K562 (cell line): ENCODE data around the gene GNG7. TPM values are rescaled to one million over a fixed set of nuclear protein-coding genes. Genes with fewer than 3 reads are reported as not detected.

ENCODE experiments used
- BCL6 ChIP-seq: fragments of 250-450 bp; sonication (Bioruptor Pico); IDR thresholded peaks from 2 replicates; pipeline ENCODE4 v1.4.0; 2020
- CBX5 ChIP-seq: IDR thresholded peaks from 2 replicates; pipeline ENCODE4 v1.6.1; 2014; ENCODE audit warnings: low read depth, borderline replicate concordance
- CEBPB ChIP-seq: fragments of 450-650 bp; IDR thresholded peaks from 2 replicates; pipeline ENCODE4 v1.6.1; 2016; ENCODE audit warnings: missing genetic modification characterization, missing compliant biosample characterization
- CREB1 ChIP-seq, 2 experiments: sonication (generic) in 1 of 2; formaldehyde crosslinking in 1 of 2; IDR thresholded peaks; 2 replicates each; pipeline versions ENCODE4 v1.6.1 to v1.8.0; 2012 to 2022; ENCODE audit warnings: inconsistent platforms in 1 of 2, mild to moderate bottlenecking in 1 of 2, missing genetic modification reagents in 1 of 2, moderate library complexity in 1 of 2
- GABPA ChIP-seq: fragments of 200-800 bp; sonication (Bioruptor generic); conservative IDR thresholded peaks from 2 replicates; pipeline ENCODE4 v1.6.1; 2016; ENCODE audit warnings: low read depth, missing genetic modification characterization, missing compliant biosample characterization
- HMG20B ChIP-seq: fragments of 250-450 bp; sonication (Bioruptor Pico); IDR thresholded peaks from 2 replicates; pipeline ENCODE4 v1.5.0; 2021; ENCODE audit warnings: mild to moderate bottlenecking
- JUNB ChIP-seq: fragments of 450-650 bp; formaldehyde crosslinking; conservative IDR thresholded peaks from 2 replicates; pipeline ENCODE4 v1.4.0; 2020; ENCODE audit warnings: mild to moderate bottlenecking
- MTF1 ChIP-seq: fragments of 250-450 bp; sonication (Bioruptor Pico); IDR thresholded peaks from 2 replicates; pipeline ENCODE4 v1.9.0; 2021; ENCODE audit warnings: moderate library complexity, mild to moderate bottlenecking, inconsistent platforms, borderline replicate concordance
- NFATC3 ChIP-seq: fragments of 450-650 bp; IDR thresholded peaks from 2 replicates; pipeline ENCODE4 v1.6.1; 2017; ENCODE audit warnings: mild to moderate bottlenecking
- PCBP2 ChIP-seq: fragments of 200-400 bp; formaldehyde crosslinking; IDR thresholded peaks from 2 replicates; pipeline ENCODE4 v1.6.1; 2018; ENCODE audit warnings: low read length, low read depth, mild to moderate bottlenecking, moderate library complexity; ENCODE audit not compliant: poor library complexity, severe bottlenecking
- PHB2 ChIP-seq: fragments of 450-650 bp; IDR thresholded peaks from 2 replicates; pipeline ENCODE4 v1.6.1; 2017; ENCODE audit warnings: low read depth
- SRSF1 ChIP-seq: fragments of 200-400 bp; formaldehyde crosslinking; IDR thresholded peaks from 2 replicates; pipeline ENCODE4 v1.6.1; 2017; ENCODE audit warnings: mild to moderate bottlenecking, low read depth, low read length, moderate library complexity
- TAL1 ChIP-seq: fragments of 450-650 bp; IDR thresholded peaks from 2 replicates; pipeline ENCODE4 v1.6.1; 2016; ENCODE audit warnings: mild to moderate bottlenecking
- XRCC4 ChIP-seq: IDR thresholded peaks from one replicate; pipeline ENCODE4 v1.6.1; 2011; ENCODE audit not compliant: insufficient read depth, insufficient read length; ENCODE audit errors: extremely low read depth
- ZKSCAN8 ChIP-seq: fragments of 200-800 bp; sonication (Bioruptor generic); IDR thresholded peaks from 2 replicates; pipeline ENCODE4 v1.6.1; 2016; ENCODE audit warnings: missing genetic modification characterization, missing compliant biosample characterization
- ZNF324 ChIP-seq: fragments of 250-450 bp; sonication (Bioruptor Pico); IDR thresholded peaks from 2 replicates; pipeline ENCODE4 v1.4.0; 2020; ENCODE audit warnings: mild to moderate bottlenecking
- polyA plus RNA-seq, 8 experiments: library from polyadenylated mRNA; depleted of rRNA in 4 of 8; stranded (reverse) in 5 of 8; unstranded in 3 of 8; fragments of >200 nt; fragmentation: Nextera tagmentation in 2 of 8; fragmentation: Illumina TruSeq in 1 of 8; extraction: Ambion mirVana in 2 of 8; extraction: Trizol in 1 of 8; gene quantifications; 2 replicates each; pipeline versions ENCODE4 v1.2.1 to v1.2.3, GENCODE V29; 2011 to 2014; ENCODE audit warnings: inconsistent platforms in 1 of 8, missing spikeins in 1 of 8
- total RNA-seq, 7 experiments: library from RNA; depleted of rRNA in 6 of 7; stranded (reverse); fragments of >200 nt in 6 of 7; fragmentation: Illumina TruSeq in 2 of 7; extraction: Trizol in 2 of 7; gene quantifications; 2 replicates each; pipeline versions ENCODE4 v1.2.1 to v1.2.3, GENCODE V29; 2011 to 2021; ENCODE audit warnings: low replicate concordance in 1 of 7
- TF ChIP-seq, protein P1 (sequence below): sonication (generic); formaldehyde crosslinking; IDR thresholded peaks from 2 replicates; pipeline ENCODE4 v1.8.1; 2023; ENCODE audit warnings: mild to moderate bottlenecking, missing genetic modification reagents
- TF ChIP-seq, protein P2 (sequence below): IDR thresholded peaks from 3 replicates; pipeline ENCODE4 v1.6.1; 2011; ENCODE audit warnings: borderline replicate concordance, mild to moderate bottlenecking; ENCODE audit not compliant: insufficient read length, insufficient read depth
- TF ChIP-seq, protein P3 (sequence below), 2 experiments: fragments of 450-650 bp; IDR thresholded peaks; 2 replicates each; pipeline ENCODE4 v1.6.1; 2018; ENCODE audit warnings: mild to moderate bottlenecking in 2 of 2, low read depth in 1 of 2; ENCODE audit not compliant: partially characterized antibody in 2 of 2

Gene GNG7
- total and polyA plus RNA-seq, 9 of the 15 experiments (the other 6 are each of a cell fraction or from before 2014, with no cell fraction given) = 0.01 to 0.20 (median 0.06) TPM; not detected in 1

DNA sequence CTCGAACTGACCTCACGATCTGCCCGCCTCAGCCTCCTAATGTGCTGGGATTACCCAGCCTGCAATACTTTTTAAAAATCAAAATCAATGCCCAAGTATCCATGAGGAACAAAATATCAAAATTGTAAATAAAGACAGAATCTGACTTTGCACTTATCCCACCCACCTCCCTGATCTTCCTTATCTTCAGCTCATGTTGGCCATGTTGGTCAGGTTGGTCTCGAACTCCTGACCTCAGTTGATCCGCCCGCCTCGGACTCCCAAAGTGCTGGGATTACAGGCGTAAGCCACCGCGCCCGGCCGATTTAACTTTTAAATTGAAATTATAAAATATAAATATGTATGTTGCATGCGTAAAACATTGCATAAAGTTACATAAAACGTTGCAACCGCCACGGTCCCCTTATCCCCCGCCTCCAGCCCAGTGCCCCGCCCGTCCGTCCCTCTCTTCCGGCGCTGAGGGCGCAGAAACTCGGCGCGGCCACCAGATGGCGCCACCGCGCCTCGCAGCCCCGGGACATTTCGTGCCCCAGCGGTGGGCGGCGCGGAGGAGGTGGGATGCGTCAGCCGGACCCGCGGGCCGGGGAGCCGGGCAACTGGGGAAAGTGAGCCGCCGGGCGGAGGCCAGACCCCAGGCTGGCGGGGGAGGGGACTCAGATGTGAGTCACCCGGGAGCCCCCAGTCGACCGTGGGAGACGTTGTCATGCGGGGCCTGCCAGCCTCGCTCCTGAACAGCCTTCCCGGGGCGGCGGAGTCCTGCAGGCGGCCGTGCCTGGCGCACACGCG, 228.1 kb downstream of the GNG7 start (continued):
- TF ChIP-seq, protein P1, sequence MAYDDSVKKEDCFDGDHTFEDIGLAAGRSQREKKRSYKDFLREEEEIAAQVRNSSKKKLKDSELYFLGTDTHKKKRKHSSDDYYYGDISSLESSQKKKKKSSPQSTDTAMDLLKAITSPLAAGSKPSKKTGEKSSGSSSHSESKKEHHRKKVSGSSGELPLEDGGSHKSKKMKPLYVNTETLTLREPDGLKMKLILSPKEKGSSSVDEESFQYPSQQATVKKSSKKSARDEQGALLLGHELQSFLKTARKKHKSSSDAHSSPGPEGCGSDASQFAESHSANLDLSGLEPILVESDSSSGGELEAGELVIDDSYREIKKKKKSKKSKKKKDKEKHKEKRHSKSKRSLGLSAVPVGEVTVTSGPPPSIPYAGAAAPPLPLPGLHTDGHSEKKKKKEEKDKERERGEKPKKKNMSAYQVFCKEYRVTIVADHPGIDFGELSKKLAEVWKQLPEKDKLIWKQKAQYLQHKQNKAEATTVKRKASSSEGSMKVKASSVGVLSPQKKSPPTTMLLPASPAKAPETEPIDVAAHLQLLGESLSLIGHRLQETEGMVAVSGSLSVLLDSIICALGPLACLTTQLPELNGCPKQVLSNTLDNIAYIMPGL = no peak
- TF ChIP-seq PCBP2 = no peak
- TF ChIP-seq, protein P2, sequence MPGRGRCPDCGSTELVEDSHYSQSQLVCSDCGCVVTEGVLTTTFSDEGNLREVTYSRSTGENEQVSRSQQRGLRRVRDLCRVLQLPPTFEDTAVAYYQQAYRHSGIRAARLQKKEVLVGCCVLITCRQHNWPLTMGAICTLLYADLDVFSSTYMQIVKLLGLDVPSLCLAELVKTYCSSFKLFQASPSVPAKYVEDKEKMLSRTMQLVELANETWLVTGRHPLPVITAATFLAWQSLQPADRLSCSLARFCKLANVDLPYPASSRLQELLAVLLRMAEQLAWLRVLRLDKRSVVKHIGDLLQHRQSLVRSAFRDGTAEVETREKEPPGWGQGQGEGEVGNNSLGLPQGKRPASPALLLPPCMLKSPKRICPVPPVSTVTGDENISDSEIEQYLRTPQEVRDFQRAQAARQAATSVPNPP = no peak
- peak; percentile 77 for TF ChIP-seq GABPA (tag)
- TF ChIP-seq SRSF1 = no peak
- no peak; the same call in 1 of the 2 replicates for TF ChIP-seq TAL1
- no peak for TF ChIP-seq NFATC3
- no peak for TF ChIP-seq CBX5
- TF ChIP-seq PHB2 = no peak
- TF ChIP-seq, protein P3, sequence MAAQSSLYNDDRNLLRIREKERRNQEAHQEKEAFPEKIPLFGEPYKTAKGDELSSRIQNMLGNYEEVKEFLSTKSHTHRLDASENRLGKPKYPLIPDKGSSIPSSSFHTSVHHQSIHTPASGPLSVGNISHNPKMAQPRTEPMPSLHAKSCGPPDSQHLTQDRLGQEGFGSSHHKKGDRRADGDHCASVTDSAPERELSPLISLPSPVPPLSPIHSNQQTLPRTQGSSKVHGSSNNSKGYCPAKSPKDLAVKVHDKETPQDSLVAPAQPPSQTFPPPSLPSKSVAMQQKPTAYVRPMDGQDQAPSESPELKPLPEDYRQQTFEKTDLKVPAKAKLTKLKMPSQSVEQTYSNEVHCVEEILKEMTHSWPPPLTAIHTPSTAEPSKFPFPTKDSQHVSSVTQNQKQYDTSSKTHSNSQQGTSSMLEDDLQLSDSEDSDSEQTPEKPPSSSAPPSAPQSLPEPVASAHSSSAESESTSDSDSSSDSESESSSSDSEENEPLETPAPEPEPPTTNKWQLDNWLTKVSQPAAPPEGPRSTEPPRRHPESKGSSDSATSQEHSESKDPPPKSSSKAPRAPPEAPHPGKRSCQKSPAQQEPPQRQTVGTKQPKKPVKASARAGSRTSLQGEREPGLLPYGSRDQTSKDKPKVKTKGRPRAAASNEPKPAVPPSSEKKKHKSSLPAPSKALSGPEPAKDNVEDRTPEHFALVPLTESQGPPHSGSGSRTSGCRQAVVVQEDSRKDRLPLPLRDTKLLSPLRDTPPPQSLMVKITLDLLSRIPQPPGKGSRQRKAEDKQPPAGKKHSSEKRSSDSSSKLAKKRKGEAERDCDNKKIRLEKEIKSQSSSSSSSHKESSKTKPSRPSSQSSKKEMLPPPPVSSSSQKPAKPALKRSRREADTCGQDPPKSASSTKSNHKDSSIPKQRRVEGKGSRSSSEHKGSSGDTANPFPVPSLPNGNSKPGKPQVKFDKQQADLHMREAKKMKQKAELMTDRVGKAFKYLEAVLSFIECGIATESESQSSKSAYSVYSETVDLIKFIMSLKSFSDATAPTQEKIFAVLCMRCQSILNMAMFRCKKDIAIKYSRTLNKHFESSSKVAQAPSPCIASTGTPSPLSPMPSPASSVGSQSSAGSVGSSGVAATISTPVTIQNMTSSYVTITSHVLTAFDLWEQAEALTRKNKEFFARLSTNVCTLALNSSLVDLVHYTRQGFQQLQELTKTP (IDR thresholded peaks at IDR 0.05; ENCODE audit: low read depth in 1 of 2, partially characterized antibody in 2 of 2) = no peak
- TF ChIP-seq CREB1 (IDR thresholded peaks at IDR 0.05) = peak; percentile 33; the same call in 1 of the 2 replicates
- peak; percentile 74; the same call in 1 of the 2 replicates for TF ChIP-seq CREB1 (CRISPR knock-in tag; IDR thresholded peaks at IDR 0.05)
- TF ChIP-seq JUNB (CRISPR knock-in tag) = no peak
- no peak for TF ChIP-seq HMG20B (CRISPR knock-in tag)
- TF ChIP-seq ZNF324 = no peak
- TF ChIP-seq MTF1 (CRISPR knock-in tag) = no peak
- TF ChIP-seq ZKSCAN8 (CRISPR knock-in tag) = no peak
- no peak for TF ChIP-seq BCL6
- TF ChIP-seq CEBPB (tag) = peak; percentile 39; the same call in 1 of the 2 replicates
- no peak for TF ChIP-seq XRCC4
